ENCODE results near the gene ESYT3.
"Not testable (repeated sequence)": the region's sequence is repeated elsewhere in the genome, so short reads cannot be mapped to it uniquely, and the experiment has no call there.

ESYT3 gene

DNA sequence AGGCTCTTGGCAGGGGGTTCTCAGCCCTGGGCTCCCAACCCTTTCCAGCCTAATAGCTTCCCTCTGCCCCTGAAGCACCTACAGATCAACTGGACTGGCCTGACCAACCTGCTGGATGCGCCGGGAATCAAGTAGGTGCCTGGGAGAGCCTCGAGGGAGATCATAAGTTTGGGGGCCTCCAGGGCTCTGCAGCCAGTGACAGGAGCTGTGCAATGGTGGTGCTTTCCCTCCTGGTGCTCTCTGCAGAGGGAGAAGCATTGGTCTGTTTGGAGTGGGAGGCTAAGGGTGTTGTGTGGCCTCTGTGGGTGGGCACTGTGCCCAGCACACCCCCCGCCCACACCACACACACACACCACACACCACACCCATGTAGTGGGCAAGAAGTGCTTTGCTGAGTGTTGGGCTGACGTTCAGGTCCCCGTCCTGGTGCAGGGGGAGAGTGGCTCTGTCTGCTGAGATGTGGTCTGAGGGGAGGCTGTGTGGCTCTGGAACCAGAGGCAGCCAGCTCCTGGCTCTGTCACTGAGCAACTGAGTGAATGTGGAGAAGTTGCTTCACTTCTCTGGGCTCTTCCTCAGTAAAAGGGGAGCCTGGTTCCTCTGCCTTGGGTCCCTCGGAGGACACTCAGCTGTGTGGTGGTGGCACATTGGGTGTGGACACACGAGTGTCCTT is 26.3 kb downstream of the ESYT3 start:
- DNase-seq (ENCODE audit: low read depth) = no peak

DNA sequence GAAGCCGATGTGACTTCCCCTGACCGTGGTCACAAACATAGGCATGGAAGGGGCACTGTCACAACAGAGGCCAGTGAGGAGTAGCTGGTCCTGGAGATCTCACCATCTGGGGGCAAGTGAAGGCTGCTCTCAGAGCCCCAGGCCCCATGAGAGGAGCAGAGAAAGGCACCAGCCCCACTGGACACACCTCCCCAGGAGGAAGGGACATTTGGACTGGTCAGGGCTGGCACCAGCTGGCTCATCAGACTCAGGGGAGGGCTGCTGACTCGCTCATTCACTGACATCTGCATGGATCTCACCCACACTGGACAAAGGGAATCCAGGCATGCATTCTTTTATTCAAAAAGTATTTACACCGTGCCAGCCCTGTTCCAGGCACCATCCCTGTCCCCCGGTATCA is 26.8 kb downstream of the ESYT3 start:
- no peak for DNase-seq (ENCODE audit: low read depth)

DNA sequence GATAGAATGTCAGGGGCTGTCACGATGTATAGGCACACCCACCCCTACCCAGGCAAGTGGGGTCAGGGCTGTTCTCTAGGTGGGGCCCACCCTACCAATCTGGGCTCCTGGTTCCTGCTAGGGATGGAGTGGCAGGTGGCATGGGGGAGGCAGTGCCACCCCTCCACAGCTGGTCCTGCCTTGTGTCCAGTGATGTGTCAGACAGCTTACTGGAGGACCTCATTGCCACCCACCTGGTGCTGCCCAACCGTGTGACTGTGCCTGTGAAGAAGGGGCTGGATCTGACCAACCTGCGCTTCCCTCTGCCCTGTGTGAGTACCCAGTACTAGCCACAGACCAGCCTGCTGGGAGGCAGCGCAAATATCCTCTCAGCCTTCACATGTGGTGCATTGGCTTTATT is 27.5 kb downstream of the ESYT3 start:
- no peak for DNase-seq (ENCODE audit: low read depth)

DNA sequence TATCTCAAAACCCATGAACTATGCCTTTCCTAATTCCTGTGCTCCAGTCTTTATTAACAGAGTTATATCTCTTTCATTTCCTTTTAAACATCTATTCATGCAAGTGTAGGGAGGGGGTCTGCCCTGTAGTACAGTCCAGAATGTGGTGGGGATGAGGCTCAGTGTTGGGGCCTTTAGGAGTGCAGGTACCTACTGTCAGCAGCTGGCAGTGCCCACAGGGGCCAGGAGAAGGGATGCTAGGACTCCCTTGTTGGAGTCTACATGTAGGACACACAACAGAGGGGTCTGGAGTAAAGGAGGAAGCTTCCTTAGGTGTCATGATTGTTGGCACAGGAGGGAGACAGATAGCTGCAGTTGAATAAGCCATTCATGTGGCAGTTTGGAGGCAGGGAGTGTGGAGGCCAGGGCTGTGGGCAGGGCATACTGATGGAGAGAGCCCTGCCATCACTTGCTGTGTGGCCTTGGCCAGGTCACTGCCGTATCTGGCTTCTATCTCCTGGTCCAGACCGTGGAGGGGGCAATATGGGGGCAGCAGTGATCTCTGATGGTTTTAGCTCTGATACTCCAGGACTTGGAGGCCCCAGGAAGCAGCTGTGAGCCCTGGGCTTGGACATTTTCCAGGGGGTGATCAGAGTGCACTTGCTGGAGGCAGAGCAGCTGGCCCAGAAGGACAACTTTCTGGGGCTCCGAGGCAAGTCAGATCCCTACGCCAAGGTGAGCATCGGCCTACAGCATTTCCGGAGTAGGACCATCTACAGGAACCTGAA is 29.5 kb downstream of the ESYT3 start:
- no peak for DNase-seq (ENCODE audit: low read depth)

DNA sequence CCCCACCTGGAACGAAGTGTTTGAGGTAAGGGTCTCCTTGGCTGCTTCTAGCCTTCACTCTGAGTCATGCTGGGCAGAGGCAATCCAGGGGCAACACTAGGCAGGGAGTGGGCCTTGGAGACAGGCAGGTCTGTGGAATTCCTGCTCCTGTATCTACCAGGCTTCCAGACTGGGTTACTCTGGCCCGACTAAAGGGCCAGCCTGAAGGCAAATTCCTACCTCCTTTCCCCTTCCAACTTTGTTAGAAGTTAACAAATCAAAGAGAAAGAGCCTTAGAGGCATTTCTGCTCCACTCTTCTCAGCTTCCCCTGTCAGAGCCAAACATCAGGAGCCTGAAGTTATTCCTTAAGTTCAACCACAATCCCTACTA is 30.1 kb downstream of the ESYT3 start:
- DNase-seq (ENCODE audit: low read depth) = no peak

DNA sequence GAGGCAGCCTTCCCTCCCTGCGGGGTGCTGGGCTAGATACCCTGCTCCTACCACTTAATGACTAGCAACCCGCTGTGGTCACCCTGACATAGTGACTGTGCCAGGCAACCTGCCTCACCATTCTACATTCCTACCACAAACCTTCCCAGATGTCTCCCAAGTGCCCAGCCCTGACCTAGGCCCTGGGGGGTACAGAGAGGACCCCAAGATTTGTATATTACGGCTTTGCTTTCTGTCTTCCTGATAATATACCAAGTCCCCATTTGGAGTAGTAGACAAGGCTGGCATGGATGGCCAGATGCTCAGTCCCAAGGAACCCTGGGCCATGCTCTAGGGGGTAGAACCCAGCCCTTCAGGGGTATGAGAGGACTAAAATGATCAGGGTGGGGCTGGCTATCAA is 31.0 kb downstream of the ESYT3 start:
- no peak for DNase-seq (ENCODE audit: low read depth)

DNA sequence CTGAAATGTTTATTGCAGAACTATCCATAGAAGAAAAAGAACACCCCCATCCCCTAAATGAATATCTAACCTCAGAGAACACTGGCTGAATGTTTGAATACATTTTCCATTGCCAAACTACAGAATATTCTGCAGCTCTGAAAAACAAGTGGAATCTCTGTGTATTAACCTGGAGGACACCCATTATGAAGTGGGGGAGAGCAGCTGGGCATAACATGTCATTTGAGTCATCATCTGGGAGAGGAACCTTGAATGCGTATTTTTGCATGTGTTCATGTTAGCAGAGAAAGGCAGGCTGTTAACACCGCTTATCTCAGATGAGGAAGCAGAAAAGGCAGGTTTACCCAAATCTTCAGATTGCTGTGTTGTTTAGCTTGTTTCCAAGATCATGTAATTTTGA is 31.5 kb downstream of the ESYT3 start:
- no peak for DNase-seq (ENCODE audit: low read depth)

DNA sequence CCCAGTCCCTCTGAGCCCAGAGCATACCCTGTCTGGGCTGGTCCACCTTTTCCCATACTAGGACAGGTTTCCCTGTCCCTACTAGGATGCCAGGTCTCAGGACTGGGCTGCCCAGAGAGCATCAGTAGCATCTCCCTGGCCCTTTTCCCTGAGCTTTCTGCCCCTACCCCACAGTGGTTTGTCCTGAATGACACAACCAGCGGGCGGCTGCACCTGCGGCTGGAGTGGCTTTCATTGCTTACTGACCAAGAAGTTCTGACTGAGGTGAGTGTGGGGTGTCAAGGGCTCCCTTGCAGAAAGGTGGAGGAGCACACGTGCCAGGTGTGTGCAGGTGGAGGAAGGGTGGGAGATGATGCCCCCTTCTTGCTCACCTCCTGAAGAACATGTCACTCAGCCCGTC is 33.5 kb downstream of the ESYT3 start:
- DNase-seq (ENCODE audit: low read depth) = no peak

DNA sequence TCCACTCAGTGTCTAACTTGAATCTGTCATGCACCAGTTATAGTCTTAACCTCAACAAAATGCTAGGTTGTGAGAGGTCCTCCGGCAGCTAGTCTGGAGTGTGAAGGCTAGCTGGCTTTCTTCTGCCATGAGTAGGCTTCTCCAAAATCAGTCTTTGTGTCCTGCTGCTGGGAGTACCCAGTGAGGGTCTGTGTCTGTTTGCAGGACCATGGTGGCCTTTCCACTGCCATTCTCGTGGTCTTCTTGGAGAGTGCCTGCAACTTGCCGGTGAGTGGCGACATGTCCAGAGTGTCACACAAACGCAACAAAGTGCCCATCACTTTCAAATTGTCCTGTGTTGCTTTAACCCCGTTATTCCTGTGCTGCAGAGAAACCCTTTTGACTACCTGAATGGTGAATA is 34.0 kb downstream of the ESYT3 start:
- no peak for DNase-seq (ENCODE audit: low read depth)

DNA sequence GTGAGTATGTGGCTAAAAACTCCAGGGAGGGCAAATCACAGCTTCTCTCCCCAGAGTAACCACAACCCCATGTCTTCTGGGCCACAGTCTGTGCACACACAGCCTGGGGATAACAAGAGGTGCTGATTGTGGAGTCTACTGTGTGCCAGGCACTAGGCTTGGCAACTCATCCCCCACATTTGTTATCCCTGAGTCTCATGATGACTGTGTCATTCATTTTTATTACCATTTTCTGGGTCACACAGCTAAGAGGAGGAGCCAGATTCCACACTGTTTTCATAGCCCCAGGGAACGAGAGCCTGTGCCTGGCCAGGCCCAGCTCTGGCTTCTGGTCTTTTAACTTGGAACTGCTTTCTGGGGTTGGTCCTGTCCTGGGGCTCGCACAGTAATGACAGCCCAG is 34.5 kb downstream of the ESYT3 start:
- DNase-seq (ENCODE audit: low read depth) = no peak

DNA sequence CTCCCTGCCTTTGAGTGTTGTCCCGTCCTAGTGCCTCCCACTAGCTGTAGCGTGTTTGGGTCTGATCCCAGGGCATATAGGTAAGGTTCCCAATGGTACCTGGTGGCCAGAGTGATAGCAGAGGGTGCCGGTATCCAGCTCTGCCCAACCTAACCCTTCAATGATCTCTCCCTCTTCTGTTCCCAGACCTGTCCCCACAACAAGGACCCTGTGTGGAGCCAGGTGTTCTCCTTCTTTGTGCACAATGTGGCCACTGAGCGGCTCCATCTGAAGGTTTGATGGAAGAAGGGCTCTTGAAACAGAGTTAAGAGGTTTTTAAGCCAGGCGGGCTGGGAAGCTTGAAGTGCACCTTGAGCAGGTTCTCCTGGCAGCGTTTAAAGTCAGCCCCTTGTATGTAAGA is 35.5 kb downstream of the ESYT3 start:
- no peak for DNase-seq (ENCODE audit: low read depth)

DNA sequence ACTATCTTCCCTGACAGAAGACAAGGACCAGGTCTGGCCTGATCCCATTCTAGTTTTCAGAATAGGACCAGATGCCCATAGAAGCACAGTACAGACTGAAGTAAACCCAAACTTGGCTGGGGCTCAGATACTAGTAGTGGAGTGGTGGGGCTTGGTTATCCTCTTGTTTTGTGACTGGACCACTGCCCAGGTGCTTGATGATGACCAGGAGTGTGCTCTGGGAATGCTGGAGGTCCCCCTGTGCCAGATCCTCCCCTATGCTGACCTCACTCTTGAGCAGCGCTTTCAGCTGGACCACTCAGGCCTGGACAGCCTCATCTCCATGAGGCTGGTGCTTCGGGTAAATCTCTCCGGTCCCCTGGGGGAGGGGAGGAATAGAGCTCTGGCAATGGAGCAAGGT is 36.3 kb downstream of the ESYT3 start:
- no peak for DNase-seq (ENCODE audit: low read depth)

DNA sequence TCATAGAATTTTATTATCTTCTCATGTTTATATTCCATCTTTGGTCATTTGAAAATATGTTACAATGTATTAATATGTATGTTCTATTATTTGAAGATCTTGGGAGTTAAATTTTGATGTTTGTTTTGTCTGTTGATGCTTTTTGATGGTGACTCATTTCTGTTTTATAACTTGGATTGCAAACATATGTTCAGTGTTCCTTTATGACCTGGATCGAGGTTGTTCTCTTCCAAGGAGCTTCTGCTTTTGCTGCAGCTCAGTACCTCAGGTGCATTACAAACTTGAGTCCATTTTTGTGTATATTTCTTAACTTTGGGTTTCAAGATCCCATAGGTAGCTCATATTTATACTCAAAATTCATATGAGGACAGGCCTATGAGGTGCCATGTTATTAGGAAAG is 37.1 kb downstream of the ESYT3 start:
- DNase-seq (ENCODE audit: low read depth) = no peak

DNA sequence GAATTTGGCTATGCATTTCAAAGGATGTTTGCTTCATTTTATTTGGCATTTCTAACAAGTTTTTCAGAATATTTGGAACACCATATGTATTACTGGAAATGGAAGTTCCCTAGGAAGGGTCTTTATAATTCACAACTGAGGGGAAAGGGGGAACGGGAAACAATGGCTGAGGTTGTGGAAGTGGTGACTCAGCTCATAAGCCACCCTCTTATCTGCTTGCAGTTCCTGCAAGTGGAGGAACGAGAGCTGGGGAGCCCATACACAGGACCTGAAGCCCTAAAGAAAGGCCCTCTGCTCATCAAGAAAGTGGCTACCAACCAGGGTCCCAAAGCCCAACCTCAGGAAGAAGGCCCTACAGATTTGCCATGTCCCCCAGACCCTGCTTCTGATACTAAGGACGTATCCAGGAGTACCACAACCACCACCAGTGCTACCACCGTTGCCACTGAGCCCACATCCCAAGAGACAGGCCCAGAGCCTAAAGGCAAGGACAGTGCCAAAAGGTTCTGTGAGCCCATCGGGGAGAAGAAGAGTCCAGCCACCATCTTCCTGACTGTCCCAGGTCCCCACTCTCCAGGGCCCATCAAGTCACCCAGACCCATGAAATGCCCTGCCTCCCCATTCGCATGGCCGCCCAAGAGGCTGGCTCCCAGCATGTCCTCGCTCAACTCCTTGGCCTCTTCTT is 37.9 kb downstream of the ESYT3 start:
- DNase-seq (ENCODE audit: low read depth) = no peak

DNA sequence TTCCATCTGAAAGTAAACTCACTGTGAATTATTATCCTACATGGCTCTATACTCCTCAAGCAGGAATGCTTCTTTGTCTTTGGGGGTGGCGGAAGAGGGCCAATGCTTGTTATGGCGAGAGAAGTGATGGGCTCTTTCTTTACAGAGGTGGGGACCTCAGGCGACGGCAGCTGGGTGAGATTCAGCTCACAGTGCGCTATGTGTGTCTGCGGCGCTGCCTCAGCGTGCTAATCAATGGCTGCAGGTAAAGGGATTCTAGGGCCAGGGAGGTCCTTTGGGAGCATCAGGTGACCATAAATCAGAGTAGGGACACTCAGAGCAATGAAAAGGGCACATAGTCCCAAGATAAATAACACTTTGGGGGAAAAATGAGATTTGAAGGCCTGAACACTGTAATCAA is 39.0 kb downstream of the ESYT3 start:
- DNase-seq (ENCODE audit: low read depth) = no peak

DNA sequence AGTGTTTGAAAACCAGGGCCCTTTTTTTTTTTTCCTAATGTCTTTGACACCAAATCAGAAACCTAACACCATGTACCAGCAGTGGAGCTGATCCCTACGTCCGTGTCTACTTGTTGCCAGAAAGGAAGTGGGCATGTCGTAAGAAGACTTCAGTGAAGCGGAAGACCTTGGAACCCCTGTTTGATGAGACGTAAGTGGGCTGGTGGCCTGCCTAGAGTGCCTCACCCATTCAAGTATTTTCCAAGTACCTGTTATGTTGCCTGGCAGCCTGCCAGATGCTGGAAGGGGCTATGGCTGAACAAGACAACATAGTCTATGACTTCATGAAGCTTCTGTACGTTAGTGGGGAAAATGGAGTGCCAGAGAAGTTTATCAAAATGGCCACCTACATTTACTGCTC is 39.7 kb downstream of the ESYT3 start:
- DNase-seq (ENCODE audit: low read depth) = no peak

DNA sequence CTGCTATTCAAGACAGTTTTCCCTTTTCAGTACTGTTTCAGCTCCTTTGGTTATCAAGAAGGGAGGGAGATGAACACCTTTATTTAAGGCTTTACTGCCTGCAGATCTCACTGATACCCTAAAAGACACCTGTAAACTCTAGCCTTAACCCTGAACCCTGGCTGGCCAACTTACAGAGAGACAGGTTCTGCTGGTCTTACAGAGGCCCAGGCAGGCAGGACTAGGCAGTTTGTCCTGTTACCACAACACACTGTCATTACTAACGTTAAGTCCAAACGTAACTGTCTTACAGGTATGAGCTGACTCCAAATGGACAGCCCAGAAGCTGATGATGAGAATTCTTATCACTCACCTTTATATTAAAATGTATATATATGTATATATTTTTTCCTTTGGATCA is 42.1 kb downstream of the ESYT3 start:
- no peak for DNase-seq (ENCODE audit: low read depth)

DNA sequence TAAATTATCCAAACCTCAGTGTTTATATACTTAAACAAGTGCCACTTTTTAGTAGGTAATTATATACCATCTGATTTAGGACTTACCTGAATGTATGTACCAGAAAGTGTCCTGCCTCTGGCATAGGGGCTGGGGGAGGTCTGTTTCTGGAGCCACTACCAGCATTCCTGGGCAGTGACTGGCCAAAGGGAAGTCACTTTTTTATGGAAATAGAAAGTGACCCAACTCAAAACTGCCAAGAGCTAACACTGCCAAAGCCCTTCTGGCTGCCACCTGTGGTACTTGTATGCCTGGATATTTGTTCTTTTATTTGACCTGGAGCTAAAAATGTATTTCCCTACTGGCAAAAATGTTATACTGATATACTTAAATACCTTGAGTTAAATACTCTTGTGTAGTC is 42.7 kb downstream of the ESYT3 start:
- no peak for DNase-seq (ENCODE audit: low read depth)

DNA sequence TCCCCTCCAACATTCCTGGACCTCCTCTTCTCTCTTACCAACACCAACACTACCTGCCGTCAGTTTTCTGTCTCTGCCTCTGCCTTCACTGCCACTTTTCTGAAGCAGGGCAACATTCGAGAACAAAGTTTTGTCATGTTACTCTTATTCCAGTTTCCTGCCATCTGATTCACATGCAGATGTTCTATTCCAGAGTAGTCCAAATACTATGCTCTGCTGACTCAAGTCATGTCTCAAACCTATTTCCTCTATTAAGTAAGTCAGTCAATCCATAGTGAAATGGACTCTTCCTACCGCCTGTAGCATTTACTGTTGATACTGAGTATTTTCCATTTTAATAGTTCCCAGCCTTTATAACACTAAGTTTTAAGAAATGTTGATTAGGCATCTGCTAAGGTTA is 43.4 kb downstream of the ESYT3 start:
- no peak for DNase-seq (ENCODE audit: low read depth)

DNA sequence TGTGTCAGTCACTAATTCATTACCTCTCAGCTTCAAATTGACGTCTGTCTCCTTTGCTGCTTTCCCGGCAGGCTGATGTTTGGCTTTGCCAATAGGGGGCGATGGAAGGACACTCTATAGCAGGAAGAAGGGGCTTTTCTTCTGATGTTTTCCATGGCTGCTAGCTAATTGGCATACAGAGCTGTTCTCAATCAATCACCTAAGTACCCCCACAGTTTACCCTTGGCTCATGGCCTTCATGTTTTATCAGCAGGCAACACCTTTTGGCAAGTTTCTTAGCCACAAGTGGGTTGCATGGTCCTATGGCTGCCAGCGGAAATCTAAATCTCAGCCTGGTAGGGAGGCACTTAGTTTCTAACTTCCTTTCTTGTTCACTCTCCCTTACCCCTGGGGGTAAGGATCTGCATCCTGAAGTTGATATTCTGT is 45.0 kb downstream of the ESYT3 start:
- no peak for DNase-seq (ENCODE audit: low read depth)

DNA sequence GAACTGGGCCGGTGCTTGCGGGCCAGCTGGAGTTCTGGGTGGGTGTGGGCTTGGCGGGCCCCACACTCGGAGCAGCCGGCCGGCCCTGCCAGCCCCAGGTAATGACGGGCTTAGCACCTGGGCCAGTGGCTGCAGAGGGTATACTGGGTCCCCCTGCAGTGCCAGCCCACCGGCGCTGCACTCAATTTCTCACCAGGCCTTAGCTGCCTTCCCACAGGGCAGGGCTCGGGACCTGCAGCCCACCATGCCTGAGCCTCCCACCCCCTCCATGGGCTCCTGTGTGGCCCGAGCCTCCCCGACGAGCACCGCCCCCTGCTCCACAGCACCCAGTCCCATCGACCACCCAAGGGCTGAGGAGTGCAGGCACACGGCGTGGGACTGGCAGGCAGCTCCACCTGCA is 50.3 kb downstream of the ESYT3 start:
- not testable (repeated sequence) for DNase-seq (ENCODE audit: low read depth)

DNA sequence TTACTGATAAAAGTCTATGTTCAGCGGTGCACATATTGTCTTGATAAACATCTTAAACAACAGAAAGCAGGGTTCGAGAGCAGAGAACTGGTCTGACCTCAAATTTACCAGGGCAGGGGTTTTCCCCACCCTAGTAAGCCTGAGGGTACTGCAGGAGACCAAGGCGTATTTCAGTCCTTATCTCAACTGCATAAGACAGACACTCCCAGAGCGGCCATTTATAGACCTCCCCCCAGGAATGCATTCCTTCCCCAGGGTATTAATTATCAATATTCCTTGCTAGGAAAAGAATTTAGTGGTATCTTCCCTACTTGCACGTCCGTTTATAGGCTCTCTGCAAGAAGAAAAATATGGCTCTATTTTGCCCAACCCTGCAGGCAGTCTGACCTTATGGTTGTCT is 52.2 kb downstream of the ESYT3 start:
- not testable (repeated sequence) for DNase-seq (ENCODE audit: low read depth)

DNA sequence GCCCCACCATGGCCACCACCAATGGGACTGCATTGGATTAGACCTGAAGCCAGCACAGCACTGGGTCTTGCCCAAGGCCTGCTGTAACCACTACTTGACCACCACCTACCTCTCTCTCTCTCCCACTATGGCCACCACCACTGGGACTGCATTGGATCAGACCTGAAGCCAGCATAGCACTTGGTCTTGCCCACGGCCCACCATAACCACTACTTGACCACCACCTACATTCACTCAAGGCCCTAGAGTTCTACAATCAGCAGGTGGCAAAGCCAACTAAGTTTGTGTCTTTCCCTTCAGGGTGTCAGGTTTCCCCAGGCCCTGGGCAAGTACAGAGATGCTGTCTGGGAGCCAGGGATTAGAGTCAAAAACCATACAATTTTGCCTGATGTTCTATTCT is 57.6 kb downstream of the ESYT3 start:
- no peak for DNase-seq (ENCODE audit: low read depth)
